Dedifferentiated amniotic fluid mesenchymal stem cell (primary cell): Measurements from ENCODE around the gene HEATR1.
"Not testable (repeated sequence)": the region's sequence is repeated elsewhere in the genome, so short reads cannot be mapped to it uniquely, and the experiment has no call there.

Experiments
- DNase-seq: peaks from one replicate; pipeline ENCODE4 v3.0.0-alpha.2; 2016; ENCODE audit errors: extremely low spot score

The HEATR1 gene

DNA sequence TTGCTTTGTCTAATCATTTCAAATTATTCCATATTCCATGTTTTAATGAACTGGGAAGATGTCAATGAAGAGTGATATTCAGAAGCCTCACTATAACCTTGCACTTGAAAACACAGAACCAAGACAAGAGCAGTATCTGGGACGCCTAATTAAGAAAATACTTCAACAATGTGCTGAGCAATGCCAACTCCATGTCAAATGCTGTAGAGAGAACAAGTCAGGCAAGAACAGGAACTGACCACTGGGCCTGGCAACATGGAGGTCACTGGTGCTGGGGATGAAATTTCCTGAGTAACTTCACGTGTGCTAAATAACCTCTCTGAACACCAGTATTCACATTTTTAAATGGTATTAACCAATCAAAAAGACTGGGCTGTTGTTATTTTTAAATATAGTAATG lies 22.8 kb downstream of the HEATR1 start:
- no peak for DNase-seq

DNA sequence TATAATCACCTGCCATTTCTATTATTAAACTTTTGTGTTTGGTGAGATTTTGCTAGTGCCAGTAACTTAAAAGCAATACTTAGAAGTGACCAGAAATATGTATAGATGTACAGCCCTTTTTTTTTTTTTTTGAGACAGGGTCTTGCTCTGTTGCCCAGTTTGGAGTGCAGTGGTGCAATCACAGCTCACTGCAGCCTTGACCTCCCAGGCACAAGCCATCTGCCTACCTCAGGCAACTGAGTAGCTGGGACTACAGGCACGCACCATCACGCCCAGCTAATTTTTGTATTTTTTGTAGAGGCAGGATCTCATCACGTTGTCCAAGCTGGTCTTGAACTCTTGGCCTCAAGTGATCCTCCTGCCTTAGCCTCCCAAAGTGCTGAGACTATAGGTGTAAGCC lies 23.9 kb downstream of the HEATR1 start:
- not testable (repeated sequence) for DNase-seq

DNA sequence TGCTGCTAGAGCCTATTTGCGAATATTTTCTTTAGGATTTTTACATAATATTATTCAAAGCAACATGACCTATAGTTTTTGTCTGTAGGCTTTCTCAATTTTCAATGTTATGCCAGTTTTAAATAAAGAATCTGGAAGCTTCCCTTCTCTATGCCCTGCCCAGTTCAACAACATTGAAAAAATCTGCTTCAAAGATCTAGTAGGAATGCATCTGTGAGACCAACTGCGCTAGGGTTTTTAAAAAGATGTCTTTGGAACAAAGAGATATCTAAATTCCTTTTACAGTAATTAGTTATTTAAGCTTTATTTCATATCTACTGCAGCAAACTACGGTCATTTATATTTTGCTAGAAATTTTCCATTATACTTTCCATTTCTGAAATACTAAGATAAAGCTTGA lies 25.7 kb downstream of the HEATR1 start:
- DNase-seq: no peak

DNA sequence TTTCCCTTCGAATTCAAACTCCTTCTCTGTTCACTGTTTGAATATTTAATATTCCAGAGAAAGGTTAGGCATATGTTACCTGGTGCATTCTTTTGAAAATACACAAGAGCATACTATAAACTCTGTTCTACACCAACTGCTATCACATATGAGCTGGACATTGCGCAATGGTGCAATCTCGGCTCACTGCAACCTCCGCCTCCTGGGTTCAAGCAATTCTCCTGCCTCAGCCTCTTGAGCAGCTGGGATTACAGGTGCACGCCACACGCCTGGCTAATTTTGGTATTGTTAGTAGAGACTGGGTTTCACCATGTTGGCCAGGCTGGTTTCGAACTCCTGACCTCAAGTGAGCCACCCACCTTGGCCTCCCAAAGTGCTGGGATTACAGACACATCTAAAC lies 27.3 kb downstream of the HEATR1 start:
- DNase-seq: not testable (repeated sequence)

DNA sequence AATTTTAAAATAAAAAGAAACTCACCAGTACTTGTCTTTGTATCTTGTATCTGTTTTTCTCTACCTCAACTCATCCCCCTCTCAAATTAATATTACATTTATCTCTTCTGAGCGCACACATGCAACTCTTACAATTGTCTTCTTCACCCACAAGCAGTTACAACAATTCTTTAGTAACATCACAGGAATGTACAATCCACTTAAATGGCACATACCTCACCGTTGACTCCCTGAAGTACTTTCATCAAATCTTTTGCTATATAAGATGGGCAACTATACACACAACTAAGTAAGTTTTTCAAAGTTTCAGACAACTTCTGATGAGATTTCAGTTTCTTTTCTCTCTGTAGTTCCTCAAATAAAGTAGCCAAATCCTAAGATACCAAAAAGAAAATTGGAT lies 28.3 kb downstream of the HEATR1 start:
- DNase-seq: peak; percentile 28

DNA sequence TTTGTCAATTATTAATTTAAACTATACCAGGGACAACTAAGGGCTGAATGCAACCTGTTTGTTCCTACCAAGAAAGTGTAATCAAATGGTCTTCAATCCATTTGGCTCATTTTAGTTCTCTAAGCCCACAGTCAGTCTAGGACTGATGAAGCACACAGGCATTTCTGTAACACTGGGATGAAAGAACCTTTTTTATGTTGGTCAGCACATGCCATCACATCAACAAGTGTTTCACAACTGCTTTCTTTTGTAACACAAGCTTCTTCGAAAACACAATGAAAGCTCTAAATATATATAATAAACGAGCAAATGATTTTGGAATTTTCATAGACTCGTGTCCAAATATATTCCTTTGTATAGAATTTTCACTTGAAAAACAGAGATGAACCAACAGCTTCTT lies 28.8 kb downstream of the HEATR1 start:
- DNase-seq: no peak

DNA sequence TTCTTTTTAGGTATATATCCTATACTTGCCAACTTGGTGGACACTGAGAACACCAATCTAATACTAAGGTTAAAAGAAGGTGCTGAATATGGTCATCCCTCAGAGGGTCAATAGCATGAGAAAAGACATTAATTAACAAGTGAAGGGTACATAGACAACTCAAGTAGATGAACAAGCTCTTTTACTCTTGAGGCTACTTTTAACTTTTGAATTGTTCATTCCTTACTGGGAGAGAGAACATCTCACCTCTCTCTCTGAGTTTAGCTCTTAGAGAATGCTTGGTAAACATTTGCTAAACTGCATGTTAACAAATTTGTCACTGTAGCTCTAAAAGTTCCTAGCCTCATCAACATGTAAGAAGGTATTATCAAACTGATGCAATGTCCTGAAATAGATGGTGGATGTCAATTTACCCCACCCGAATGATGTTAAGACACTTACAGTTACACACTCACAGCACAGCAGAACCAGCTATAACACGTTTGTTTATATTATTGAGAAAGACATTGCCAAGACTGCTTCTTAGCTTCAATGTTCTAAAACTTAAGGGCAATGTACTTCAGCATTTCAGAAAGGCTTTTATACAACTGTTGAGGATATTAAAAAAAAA lies 35.9 kb downstream of the HEATR1 start:
- DNase-seq: peak; percentile 89

DNA sequence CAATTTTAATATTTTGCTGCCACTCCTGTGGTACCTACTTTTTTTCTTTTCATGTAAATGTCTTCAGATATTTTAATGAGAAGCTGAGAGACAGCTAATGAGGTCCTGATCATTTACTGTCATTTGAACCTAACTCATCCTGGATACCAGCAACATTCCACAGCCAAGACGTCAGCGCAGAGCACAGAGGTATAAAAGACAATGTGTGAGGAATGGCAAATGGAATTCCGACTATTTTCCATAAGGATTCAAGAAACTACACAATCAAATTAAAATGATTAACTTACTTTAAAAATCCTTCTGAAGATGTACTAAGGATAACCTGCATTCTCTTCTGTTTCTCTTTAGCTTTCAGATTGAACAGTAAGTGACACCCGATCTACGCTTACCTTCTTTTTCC lies 38.8 kb downstream of the HEATR1 start:
- no peak for DNase-seq

DNA sequence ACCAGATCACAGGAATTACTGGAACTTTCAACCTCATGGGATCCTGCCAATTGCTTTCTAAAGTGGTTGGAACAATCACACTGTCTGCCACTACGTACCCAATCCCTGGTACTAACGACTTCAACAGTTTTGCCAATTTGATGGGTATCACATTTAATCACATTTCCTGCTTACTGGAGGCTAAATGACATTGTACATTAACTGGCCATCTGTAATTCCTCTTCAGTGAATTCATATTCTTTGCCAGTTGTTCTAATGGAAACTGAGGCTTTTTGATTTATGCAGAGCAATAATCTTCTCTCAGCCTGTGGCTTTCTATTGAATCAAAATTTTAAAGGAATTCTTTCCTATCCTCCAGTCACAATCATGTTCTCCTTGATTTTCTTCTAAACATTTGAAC lies 42.3 kb downstream of the HEATR1 start:
- no peak for DNase-seq

DNA sequence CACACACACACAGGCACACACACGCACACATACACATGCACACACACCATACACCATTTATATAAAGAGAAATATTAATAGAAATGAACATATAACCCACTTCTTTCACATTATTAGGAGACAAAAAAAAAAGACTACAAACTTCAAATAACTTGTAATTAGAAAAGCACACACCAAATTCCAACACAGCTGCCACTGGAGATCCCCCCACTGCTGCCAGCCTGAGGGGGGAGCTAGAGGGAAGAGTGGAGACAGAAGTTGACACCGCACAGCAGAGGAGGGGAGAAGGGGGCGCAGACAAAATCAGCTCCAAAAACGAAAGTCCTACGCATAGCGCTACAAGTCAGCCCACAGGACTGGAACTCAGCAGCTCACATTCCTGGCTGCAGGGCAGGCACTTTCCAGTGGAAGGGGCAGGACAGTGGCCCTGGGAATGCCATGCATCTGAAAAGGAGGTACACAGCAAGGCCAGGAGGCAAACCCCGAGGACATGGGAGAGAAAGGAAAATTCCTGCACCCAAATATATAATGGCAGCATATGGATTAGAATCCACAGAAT lies 44.0 kb downstream of the HEATR1 start:
- DNase-seq: no peak

DNA sequence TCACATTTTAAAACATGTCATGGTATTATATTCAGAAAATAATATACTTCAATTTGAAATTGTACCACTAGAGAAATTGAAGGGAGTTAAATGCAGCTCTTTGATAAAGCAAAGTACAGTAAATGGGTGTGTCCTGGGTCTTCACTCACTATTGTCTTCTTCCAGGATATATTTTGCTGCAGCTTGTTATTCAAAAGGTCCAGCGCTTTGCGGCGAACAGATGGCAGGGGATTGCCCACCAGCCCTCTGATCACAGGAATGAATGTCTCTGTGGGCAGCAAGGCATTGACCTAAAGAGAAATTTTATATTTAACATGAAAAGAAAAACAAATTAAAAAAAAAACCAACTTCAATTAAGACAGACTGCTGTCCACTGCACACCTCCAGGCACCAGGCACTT lies 45.5 kb downstream of the HEATR1 start:
- no peak for DNase-seq

DNA sequence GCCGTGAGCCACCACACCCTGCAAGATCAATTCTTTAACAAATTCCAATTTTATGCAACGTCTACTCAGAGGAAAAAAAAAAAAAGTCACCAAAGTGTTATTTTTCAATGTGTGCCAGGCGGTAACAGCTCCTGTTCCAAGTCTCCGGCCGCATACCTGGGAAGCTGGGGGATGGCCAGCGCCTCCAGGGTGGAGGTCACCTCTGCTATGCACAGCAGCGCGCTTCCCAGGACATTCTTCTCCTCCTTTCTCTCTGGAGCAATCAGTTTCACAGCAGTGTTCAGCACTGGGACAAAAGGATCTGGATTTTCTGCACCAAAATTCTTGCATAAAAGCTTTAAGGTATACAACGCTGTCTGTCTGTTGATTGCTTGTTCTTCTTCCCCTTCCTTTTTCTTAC lies 46.2 kb downstream of the HEATR1 start:
- no peak for DNase-seq

DNA sequence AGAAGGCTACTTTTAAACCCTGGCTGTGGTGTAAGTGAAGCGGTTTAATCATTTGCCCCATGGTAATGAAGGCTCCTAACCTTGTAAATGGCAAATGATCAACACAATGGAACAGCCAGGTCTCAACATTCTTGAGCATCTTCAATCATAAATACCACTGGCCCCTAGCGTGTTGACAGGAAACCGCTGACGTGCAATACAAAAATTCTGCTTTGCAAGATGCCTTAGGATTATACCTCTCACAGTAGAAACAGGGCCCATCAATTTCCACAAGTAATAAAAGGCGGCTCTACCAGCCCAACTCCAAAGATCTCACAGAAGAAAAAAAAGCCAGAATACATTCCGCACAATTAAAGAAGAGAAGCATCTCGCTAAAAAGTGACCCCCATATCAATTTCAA lies 47.7 kb downstream of the HEATR1 start:
- DNase-seq: no peak

DNA sequence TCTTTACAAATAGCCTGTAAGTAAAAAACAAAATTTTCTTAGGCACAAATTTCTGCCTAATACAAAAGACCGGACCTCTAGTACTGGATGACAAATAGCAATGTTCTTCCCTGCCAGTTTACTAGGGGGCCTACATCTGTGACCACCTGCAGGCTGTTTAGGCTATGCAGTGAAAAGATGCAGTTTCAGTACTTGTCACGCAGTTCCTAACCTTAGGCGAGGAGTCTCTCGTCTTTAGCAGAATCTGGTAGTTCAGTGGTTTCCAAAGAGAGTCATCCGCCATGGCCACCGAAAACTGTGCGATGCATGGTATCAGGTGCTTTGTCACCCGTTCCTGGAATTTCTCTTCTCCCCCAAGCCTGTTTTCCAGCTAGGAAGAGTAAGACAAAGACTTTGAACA lies 50.9 kb downstream of the HEATR1 start:
- no peak for DNase-seq

DNA sequence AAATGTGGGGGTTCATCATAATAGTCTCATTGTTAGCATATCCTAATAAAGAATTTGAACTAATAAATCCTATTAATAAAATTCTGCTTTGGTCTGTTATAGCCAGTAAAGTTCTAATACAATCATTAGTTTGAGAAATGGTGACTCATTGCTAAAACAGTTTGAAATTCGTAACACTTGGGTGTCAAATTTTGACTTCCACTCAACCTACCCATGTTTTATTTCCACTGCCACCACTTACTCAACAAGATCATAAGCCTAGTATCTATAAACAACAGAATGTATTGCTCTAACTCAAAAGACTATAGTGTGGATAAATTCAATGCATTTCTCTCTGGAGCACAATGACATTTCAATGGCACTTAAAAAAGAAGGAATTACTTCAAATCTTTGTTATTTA lies 51.4 kb downstream of the HEATR1 start:
- DNase-seq: no peak

DNA sequence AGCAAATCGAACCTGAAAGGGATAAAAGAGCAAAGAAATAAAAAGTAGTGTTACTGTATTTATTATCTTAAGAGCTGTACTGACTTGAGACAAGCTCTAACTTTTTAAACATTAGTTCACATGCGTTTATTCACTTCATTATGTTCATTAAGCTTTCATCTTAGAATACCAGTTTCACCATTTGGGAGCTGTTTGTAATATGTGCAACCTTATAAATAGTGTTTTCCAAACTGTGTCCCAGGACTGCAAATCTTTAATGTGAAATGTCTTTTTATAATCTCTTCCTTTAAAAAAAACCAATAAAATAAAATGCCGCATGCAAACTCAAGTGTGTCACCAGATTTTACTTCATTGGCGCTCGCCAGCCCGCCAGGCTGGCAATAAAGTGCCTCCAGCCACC lies 52.2 kb downstream of the HEATR1 start:
- no peak for DNase-seq

DNA sequence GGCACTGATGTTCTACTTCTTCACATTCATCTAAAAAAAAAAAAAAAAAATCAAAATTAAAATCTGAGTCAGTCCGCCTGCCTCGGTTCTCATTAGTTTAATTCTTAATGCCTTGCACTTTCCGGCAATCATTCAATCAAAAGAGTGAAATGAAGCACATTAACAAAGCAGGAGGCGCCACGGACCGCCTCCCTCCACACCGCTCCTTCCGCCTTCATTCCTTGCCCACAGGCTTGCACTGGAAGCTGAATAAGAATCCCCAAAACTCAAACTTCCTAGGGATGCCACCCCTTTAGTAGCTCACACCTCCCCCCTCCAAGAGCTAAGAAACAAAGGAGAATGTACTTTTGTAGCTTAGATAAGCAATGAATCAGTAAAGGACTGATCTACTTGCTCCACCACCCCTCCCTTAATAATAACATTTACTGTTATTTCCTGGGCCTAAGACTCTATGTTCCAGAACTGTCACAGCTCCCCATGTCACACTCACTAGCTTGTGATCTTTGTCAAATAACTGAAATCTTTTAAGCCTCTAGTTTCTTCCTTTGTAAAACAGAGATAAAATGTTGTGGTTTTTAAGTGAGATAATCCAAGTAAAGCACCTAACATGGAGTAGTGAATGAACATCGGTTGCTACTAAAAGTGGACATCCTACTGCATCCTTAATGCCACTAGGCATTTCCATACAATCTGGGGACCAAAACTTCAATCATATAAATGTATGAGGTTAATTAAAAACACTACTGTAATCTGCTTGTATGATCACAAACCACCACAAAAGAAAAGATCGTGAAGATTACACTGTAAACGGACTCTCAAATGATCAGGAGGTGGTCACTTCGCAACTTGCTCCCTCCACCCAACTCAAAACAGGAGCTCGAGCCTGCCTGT lies 53.1 kb downstream of the HEATR1 start:
- no peak for DNase-seq

DNA sequence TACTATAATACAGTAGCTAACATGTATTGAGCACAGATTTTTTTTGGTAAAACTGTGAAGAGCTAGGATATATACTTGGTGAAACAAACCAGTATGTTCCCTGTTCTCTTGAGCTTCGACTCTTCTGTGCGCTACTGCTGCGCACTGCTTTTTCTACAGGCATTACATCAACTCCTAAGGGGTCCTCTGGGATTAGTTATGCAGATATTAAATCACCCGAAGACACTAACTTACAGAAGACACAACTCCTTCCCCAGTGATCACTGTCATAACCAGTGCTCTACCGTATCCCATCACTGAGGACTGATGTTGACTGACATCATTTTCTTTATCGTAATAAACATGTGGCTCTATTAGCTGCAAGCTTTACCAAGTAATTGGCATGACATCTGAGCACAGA lies 55.9 kb downstream of the HEATR1 start:
- no peak for DNase-seq

DNA sequence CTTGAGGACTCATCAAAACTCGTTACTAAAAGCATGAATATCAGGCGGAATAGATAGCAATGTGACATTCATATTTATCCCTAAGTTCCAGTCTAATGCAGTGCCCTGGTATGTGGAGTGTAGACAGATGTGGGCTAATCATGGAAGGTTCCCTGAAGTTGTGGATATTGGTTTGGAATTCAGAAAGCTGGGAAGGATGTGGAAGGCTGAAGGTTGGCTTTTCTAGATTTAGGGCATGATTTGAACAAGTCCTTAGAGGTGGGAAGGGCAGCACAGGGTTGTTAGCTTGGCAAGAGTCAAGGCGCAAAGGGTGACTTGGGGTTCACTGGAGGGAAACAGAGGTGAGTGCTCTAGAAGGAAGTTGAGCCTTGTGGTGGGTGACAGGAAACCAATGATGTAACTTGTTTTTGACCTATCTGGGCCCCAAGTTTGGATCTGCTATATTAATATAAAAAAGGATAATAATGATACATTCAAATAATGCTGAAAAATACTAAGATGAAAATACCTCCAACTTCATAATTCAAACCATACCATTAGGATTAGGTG lies 58.6 kb downstream of the HEATR1 start:
- no peak for DNase-seq

DNA sequence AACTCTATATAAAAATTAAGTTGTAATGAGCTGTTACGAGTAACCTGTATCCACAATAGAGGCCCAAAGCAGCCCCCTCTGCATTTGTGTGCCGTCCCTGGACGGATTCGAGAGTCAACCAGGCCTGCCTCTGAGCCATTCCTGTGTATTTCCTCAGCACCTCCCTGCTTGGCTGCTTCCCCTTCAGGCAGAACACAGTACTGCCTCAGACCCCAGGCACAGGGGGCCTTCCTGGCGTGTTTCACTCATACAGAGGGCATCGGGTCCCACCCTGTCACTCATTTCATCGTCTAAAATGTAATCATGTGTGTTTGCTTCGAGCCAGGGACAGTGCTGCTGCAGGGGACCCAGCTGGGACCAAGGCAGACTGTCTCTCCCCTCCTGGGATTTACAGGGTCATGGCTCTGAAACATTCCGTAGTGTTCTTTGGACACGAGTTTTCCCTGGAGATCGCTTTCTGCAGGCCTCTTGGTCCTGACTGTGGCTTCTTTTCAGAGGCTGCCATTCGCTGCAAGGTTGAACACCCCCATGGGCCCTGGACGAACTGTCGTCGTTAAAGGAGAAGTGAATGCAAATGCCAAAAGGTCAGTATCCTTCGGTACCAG lies 61.1 kb downstream of the HEATR1 start:
- no peak for DNase-seq

DNA sequence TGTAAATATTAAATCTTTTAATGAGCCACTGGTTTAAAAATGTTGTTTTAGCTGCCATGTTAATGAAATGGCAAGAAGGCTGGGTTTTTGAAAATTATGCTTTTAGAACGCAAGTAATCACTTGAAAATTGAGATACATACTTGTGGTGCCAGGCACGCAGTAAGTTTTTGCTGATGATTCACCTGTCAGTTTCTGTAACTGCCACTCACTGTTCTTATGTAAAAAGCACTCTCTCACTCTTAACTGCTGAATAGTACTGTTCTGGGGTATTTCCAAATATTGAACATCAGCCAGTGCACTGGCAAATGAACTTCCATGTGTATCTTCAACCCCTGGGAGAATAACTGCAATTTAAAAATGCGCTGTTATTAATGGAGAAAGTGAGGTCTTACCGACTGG lies 62.6 kb downstream of the HEATR1 start:
- no peak for DNase-seq

DNA sequence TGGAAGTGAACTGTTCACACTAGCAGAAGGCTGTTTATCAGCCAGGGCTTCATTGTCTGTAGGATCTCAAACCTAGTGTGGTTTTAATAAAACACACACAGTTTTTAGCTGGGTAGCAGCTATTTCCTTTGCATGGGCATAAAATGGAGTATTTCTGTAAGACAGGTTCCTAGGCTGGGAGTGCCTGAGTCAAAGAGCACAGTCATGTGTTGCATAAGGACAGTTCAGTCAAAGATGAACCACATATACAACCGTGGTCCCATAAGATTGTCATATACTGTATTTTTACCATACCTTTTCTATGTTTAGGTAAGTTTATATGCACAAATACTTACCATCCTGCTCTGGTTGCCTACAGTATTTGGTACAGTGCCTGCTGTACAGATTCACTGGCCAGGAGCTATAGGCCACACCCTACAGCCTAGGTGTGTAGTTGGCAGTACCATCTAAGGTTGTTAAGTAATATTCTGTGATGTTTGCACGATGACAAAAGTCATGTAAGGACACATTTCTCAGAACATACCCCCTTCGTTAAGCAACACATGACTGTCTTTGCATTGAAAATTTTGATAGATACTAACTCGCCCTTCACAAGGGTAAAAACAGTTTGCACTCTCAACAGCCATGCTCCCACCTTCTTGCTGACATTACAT lies 63.4 kb downstream of the HEATR1 start:
- no peak for DNase-seq
